ENCODE results near the gene MDN1. TPM values are rescaled to one million over a fixed set of nuclear protein-coding genes. Genes with fewer than 3 reads are reported as not detected.
"Not testable (repeated sequence)": the region's sequence is repeated elsewhere in the genome, so short reads cannot be mapped to it uniquely, and the experiment has no call there.

MDN1 gene
- 10 to 100 TPM; 39.1 to 40.2 TPM for total RNA-seq

DNA sequence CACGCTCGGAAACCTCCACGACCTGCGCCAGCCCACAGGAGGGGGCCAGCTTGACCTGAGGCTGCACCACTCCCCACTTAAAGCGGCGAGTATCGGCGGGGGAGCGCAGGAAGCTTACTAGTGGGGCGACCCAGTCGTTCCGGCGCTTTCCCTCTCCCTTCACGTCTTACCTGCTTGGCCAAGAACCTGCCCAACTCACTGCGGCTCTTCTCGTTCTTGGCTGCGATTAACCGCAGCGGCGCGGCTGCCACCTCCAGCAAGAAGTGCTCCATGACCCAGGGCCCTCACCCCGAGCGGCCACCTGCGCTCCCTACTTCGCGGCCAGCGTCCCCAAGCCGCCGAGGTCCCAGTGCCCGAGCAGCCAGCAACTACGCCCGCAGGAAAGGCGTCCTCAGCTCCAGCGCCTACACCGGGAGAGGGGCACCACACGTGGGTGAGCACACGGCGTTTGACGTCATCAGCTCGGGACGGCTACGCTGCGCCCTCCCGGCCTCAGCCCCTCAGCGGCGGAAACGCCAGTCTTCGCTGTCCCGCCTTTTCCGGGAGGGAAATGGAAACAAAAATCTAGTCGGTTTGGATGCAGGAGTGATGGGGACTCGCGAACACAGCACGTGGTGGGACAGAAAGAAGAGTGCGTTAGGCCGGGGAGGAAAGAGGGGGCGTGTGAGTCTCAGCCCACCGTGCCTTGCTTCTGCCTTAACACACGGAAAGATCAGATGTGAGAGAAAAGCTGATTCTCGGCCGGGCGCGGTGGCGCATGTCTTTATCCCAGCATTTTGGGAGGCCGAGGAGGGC lies at the start of gene MDN1:
Gene MDN1, minus strand, starts transcription at position 459 of the 795 bp plus-strand sequence. Its CDS starts 187 bp downstream, at position 272.
- intact Hi-C loops (cut with micrococcal nuclease), result loop anchor here (1.0 to 10.0 kb wide), 7 partner anchors 10 to 768 kb away; partner anchors contain the start of genes ANKRD6, CASP8AP2, MAP3K7 and UBE2J1

DNA sequence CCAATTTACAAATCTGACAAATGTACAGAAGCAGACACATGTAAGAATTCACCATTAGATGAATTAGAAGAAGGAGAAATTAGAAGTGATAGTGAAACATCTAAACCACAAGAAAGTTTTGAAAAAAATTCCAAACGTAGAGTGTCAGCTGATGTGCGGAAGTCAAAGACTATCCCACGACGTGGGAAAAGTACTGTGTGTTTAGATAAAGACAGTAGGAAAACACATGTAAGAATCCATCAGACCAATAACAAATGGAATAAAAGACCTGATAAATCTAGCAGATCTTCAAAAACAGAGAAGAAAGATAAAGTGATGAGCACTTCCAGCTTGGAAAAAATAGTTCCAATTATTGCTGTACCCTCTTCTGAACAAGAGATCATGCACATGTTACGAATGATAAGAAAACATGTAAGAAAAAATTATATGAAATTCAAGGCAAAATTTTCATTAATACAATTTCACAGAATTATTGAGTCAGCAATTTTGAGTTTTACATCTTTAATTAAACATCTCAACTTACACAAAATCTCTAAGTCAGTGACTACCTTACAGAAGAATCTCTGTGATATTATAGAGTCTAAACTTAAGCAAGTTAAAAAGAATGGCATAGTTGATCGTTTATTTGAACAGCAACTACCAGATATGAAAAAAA lies 46.6 kb upstream of the MDN1 start:
- no peak overlapping the region for H3K4me3 Mint-ChIP-seq
- no peaks in the 10 kb centered on the region for H3K9me3 Mint-ChIP-seq
- no peaks in the 10 kb centered on the region for H3K27me3 Mint-ChIP-seq
- peaks cover 11% of the 10 kb centered on the region for H3K4me1 Mint-ChIP-seq (ENCODE audit: low read depth)
- intact Hi-C loops (cut with micrococcal nuclease), result no loop called here
- no peak for DNase-seq
- peaks cover 70% of the 10 kb centered on the region for H3K36me3 Mint-ChIP-seq
- POLR2A ChIA-PET, result no interaction called here
- CTCF ChIA-PET, result no interaction called here
- no peak overlapping the region for H3K27ac Mint-ChIP-seq

More for the DNA sequence above, at the start of gene MDN1:
- Mint-ChIP-seq H3K4me1 (ENCODE audit: low read depth) (peaks cover 28% of the 10 kb centered on the region), H3K36me3 (peaks cover 3% of the 10 kb centered on the region), H3K27ac (peak within 1 kb of the TSS; percentile 97), H3K27me3 (no peaks in the 10 kb centered on the region), H3K9me3 (no peaks in the 10 kb centered on the region), H3K4me3 (peak within 1 kb of the TSS; percentile 98)
- ChIA-PET POLR2A (interaction anchor here (1.0 to 2.2 kb wide), 11 partner anchors 10 to 739 kb away, joined by 3 to 55 read pairs (median 4); partner anchors contain the start of genes CASP8AP2 and PNRC1), CTCF (interaction anchor here (0.7 to 3.0 kb wide), 8 partner anchors 10 to 387 kb away, joined by 3 to 25 read pairs (median 4); partner anchors contain the start of genes ANKRD6, CASP8AP2 and LYRM2)
- DNase-seq, result peak; percentile 94

DNA sequence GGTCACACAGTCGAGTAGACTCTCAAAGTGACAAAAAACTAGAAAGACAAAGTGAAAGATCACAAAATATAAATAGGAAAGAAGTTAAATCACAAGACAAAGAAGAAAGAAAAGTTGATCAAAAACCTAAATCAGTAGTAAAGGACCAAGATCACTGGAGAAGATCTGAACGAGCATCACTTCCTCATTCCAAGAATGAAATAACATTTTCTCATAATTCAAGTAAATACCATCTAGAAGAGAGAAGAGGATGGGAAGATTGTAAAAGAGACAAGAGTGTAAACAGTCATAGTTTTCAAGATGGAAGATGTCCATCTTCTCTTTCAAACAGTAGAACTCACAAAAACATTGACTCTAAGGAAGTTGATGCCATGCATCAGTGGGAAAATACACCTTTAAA lies 43.1 kb upstream of the MDN1 start:
- Mint-ChIP-seq H3K36me3 (peaks cover 67% of the 10 kb centered on the region), H3K4me3 (no peak overlapping the region), H3K27ac (no peak overlapping the region), H3K27me3 (no peaks in the 10 kb centered on the region), H3K4me1 (ENCODE audit: low read depth) (peaks cover 17% of the 10 kb centered on the region), H3K9me3 (no peaks in the 10 kb centered on the region)
- intact Hi-C loops (cut with micrococcal nuclease), result no loop called here
- ChIA-PET POLR2A (no interaction called here), CTCF (no interaction called here)
- no peak for DNase-seq

DNA sequence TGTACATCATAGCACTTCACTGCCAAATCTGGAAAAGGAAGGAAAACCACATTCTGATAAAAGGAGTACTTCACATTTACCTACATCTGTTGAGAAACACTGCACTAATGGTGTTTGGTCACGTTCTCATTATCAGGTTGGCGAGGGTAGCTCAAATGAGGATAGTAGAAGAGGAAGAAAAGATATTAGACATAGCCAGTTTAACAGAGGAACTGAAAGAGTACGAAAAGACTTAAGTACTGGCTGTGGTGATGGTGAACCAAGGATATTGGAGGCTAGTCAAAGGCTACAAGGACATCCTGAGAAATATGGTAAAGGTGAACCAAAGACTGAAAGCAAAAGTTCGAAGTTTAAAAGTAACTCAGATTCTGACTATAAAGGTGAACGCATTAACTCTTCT lies 42.7 kb upstream of the MDN1 start:
- CTCF ChIA-PET, result interaction anchor here (0.7 kb wide), 1 partner anchor 11 kb away, joined by 3 read pairs; no protein-coding TSS in a partner anchor
- Mint-ChIP-seq H3K36me3 (peaks cover 62% of the 10 kb centered on the region), H3K9me3 (no peaks in the 10 kb centered on the region), H3K4me3 (no peak overlapping the region), H3K4me1 (ENCODE audit: low read depth) (peaks cover 17% of the 10 kb centered on the region), H3K27me3 (no peaks in the 10 kb centered on the region), H3K27ac (no peak overlapping the region)
- POLR2A ChIA-PET, result no interaction called here
- DNase-seq, result no peak
- intact Hi-C loops (cut with micrococcal nuclease), result no loop called here

DNA sequence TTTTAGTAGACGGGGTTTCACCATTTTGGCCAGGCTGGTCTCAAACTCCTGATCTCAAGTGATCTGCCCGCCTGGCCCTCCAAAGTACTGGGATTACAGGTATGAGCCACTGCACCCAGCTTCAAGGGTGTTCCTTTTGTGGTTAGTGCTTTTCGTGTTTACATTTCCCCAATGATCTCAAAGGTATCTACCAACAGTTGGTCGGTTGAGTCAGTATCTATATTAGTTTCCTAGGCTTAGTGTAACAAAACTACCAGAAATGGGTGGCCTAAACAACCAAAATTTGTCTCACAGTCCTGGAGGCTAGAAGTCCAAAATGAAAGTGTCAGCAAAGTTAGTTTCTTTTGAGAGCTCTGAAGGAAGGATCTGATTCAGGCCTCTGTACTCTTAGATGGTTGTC lies 40.1 kb upstream of the MDN1 start:
- no peaks in the 10 kb centered on the region for H3K9me3 Mint-ChIP-seq
- DNase-seq, result peak; percentile 44
- H3K36me3 Mint-ChIP-seq, result peaks cover 62% of the 10 kb centered on the region
- H3K27ac Mint-ChIP-seq, result peak overlapping the region; percentile 67
- H3K4me3 Mint-ChIP-seq, result no peak overlapping the region
- ChIA-PET POLR2A (no interaction called here), CTCF (no interaction called here)
- H3K4me1 Mint-ChIP-seq (ENCODE audit: low read depth), result peaks cover 17% of the 10 kb centered on the region
- intact Hi-C loops (cut with micrococcal nuclease), result no loop called here
- no peaks in the 10 kb centered on the region for H3K27me3 Mint-ChIP-seq

GRCh38 chr6:89858041-89858440 lies 38.4 kb upstream of the MDN1 start:
- intact Hi-C loops (cut with micrococcal nuclease), result no loop called here
- DNase-seq, result no peak
- POLR2A ChIA-PET, result interaction anchor here (0.7 kb wide), 1 partner anchor 494 kb away, joined by 3 read pairs; no protein-coding TSS in a partner anchor
- Mint-ChIP-seq H3K27ac (no peak overlapping the region), H3K27me3 (no peaks in the 10 kb centered on the region), H3K4me3 (no peak overlapping the region), H3K9me3 (no peaks in the 10 kb centered on the region), H3K36me3 (peaks cover 57% of the 10 kb centered on the region), H3K4me1 (ENCODE audit: low read depth) (peaks cover 16% of the 10 kb centered on the region)
- CTCF ChIA-PET, result no interaction called here

- intact Hi-C loops (cut with micrococcal nuclease), result no loop called here
- Mint-ChIP-seq H3K27me3 (no peaks in the 10 kb centered on the region), H3K27ac (no peak overlapping the region), H3K9me3 (no peaks in the 10 kb centered on the region), H3K36me3 (peaks cover 54% of the 10 kb centered on the region), H3K4me1 (ENCODE audit: low read depth) (peaks cover 5% of the 10 kb centered on the region), H3K4me3 (no peak overlapping the region)
- DNase-seq, result no peak
- POLR2A ChIA-PET, result no interaction called here
- CTCF ChIA-PET, result no interaction called here
Measured at GRCh38 chr6:89853068-89853467, 33.5 kb upstream of the MDN1 start.

- H3K36me3 Mint-ChIP-seq, result peaks cover 29% of the 10 kb centered on the region
- DNase-seq; H3K27ac Mint-ChIP-seq; H3K9me3 Mint-ChIP-seq; H3K27me3 Mint-ChIP-seq; H3K4me3 Mint-ChIP-seq; CTCF ChIA-PET; intact Hi-C loops (cut with micrococcal nuclease): not testable (repeated sequence)
- H3K4me1 Mint-ChIP-seq (ENCODE audit: low read depth), result peaks cover 15% of the 10 kb centered on the region
- POLR2A ChIA-PET, result interaction anchor here (0.6 kb wide), 1 partner anchor 495 kb away, joined by 3 read pairs; the partner anchor contains the start of gene UBE2J1
Measured at GRCh38 chr6:89847513-89847912, 27.9 kb upstream of the MDN1 start.

- Mint-ChIP-seq H3K27me3 (no peaks in the 10 kb centered on the region), H3K4me1 (ENCODE audit: low read depth) (peaks cover 24% of the 10 kb centered on the region)
- POLR2A ChIA-PET, result no interaction called here
Measured at GRCh38 chr6:89843070-89843469, 23.5 kb upstream of the MDN1 start.

GRCh38 chr6:89842228-89842627 lies 22.6 kb upstream of the MDN1 start:
- no peak overlapping the region for H3K27ac Mint-ChIP-seq
- H3K4me1 Mint-ChIP-seq (ENCODE audit: low read depth), result peaks cover 24% of the 10 kb centered on the region
- no peak for DNase-seq
- H3K4me3 Mint-ChIP-seq, result no peak overlapping the region
- intact Hi-C loops (cut with micrococcal nuclease), result no loop called here
- CTCF ChIA-PET, result no interaction called here
- POLR2A ChIA-PET, result no interaction called here
- no peaks in the 10 kb centered on the region for H3K9me3 Mint-ChIP-seq
- peaks cover 10% of the 10 kb centered on the region for H3K36me3 Mint-ChIP-seq
- H3K27me3 Mint-ChIP-seq, result no peaks in the 10 kb centered on the region

More at GRCh38 chr6:89843070-89843469, 23.5 kb upstream of the MDN1 start:
- Mint-ChIP-seq H3K27ac (no peak overlapping the region), H3K36me3 (peaks cover 6% of the 10 kb centered on the region), H3K4me3 (no peak overlapping the region), H3K9me3 (no peaks in the 10 kb centered on the region)
- CTCF ChIA-PET, result interaction anchor here (0.7 kb wide), 1 partner anchor 633 kb away, joined by 4 read pairs; no protein-coding TSS in a partner anchor
- no peak for DNase-seq
- intact Hi-C loops (cut with micrococcal nuclease), result no loop called here

DNA sequence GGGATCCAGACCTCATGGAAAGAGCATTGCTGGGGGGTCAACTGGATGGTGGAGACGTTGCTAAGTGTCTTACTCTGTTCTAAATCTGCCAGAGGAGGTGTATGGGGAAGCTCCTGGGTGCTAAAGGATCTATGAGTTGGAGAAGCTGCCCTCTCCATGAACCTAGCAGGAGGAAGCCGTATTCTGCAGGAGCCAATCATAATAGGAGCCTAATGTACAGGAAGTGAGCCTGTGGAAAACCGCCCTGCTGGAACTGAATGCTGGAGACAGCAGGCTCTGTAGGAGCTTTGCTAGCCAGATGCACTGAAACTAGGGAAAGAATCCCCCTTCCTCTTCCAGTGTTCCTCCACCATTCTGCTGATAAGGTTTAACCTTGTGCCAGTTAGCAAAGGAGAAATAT lies 20.9 kb upstream of the MDN1 start:
- intact Hi-C loops (cut with micrococcal nuclease), result no loop called here
- CTCF ChIA-PET, result no interaction called here
- DNase-seq, result no peak
- POLR2A ChIA-PET, result no interaction called here
- no peaks in the 10 kb centered on the region for H3K27me3 Mint-ChIP-seq
- no peak overlapping the region for H3K4me3 Mint-ChIP-seq
- H3K4me1 Mint-ChIP-seq (ENCODE audit: low read depth), result peaks cover 39% of the 10 kb centered on the region
- H3K27ac Mint-ChIP-seq, result no peak overlapping the region
- H3K36me3 Mint-ChIP-seq, result peaks cover 25% of the 10 kb centered on the region
- H3K9me3 Mint-ChIP-seq, result no peaks in the 10 kb centered on the region

GRCh38 chr6:89836639-89837222 lies 17.1 kb upstream of the MDN1 start:
- Mint-ChIP-seq H3K4me3 (no peak overlapping the region), H3K9me3 (no peaks in the 10 kb centered on the region), H3K27me3 (no peaks in the 10 kb centered on the region), H3K36me3 (peaks cover 50% of the 10 kb centered on the region), H3K4me1 (ENCODE audit: low read depth) (peaks cover 52% of the 10 kb centered on the region), H3K27ac (no peak overlapping the region)
- no peak for DNase-seq
- intact Hi-C loops (cut with micrococcal nuclease), result loop anchor here (5.0 kb wide), 1 partner anchor 746 kb away; no protein-coding TSS in a partner anchor
- ChIA-PET POLR2A (interaction anchor here (1.4 kb wide), 1 partner anchor 15 kb away, joined by 3 read pairs; no protein-coding TSS in a partner anchor), CTCF (no interaction called here)
